SU-DHL-6 (cell line): ENCODE results near the gene ARMH2.
"Not testable (repeated sequence)": the region's sequence is repeated elsewhere in the genome, so short reads cannot be mapped to it uniquely, and the experiment has no call there.

Source experiments
- H2AFZ ChIP-seq: fragments of 200-600 bp; sonication (generic); 2 replicates; pipeline ENCODE4 v1.6.1; 2014; ENCODE audit warnings: low read depth, mild to moderate bottlenecking, moderate library complexity, mixed read lengths, antibody characterized with exemption, low read length; ENCODE audit not compliant: severe bottlenecking
- H3F3A ChIP-seq: fragments of 200-600 bp; shearing (Covaris generic); 2 replicates; pipeline ENCODE4 v1.6.0; 2016; ENCODE audit warnings: antibody characterized with exemption, mild to moderate bottlenecking; ENCODE audit not compliant: insufficient read depth
- H3K27ac ChIP-seq: fragments of 200-600 bp; sonication (generic); 2 replicates; pipeline ENCODE4 v1.5.1; 2016; ENCODE audit warnings: low read depth, mild to moderate bottlenecking, low read length, moderate library complexity, mixed read lengths
- H3K27me3 ChIP-seq: fragments of 200-600 bp; sonication (generic), shearing (Covaris generic); 2 replicates; pipeline ENCODE4 v1.6.0; 2014; ENCODE audit warnings: mild to moderate bottlenecking, low read length
- H3K36me3 ChIP-seq: fragments of 200-600 bp; sonication (generic); 2 replicates; pipeline ENCODE4 v1.6.1; 2014; ENCODE audit warnings: mild to moderate bottlenecking, low read length, mixed read lengths
- H3K4me2 ChIP-seq: fragments of 300-600, 200-600 bp; shearing (Covaris generic), sonication (generic); 2 replicates; pipeline ENCODE4 v1.6.0; 2014; ENCODE audit warnings: low read length, low read depth, mild to moderate bottlenecking; ENCODE audit not compliant: poor library complexity, severe bottlenecking
- H3K4me3 ChIP-seq: fragments of 200-600 bp; sonication (generic); 2 replicates; pipeline ENCODE4 v1.5.1; 2014; ENCODE audit warnings: antibody characterized with exemption, low read length, mild to moderate bottlenecking, mixed read lengths; ENCODE audit not compliant: insufficient read depth, poor library complexity, severe bottlenecking
- H3K79me2 ChIP-seq: fragments of 200-600 bp; sonication (generic); 2 replicates; pipeline ENCODE4 v1.6.1; 2014; ENCODE audit warnings: mild to moderate bottlenecking, low read length, moderate library complexity; ENCODE audit not compliant: insufficient read depth
- H3K9ac ChIP-seq: fragments of 200-600 bp; sonication (generic); 2 replicates; pipeline ENCODE4 v1.7.0; 2014; ENCODE audit warnings: mild to moderate bottlenecking, low read length
- H3K9me2 ChIP-seq: fragments of 200-600 bp; sonication (generic); replicated peaks from 2 replicates; pipeline ENCODE4 v1.6.1; 2014; ENCODE audit warnings: low read length; ENCODE audit not compliant: insufficient read depth
- H3K9me3 ChIP-seq: fragments of 200-600 bp; sonication (generic); 2 replicates; pipeline ENCODE4 v1.6.1; 2014; ENCODE audit warnings: low read length, mixed read lengths; ENCODE audit not compliant: insufficient read depth
- H4K20me1 ChIP-seq: fragments of 200-600 bp; sonication (generic); 2 replicates; pipeline ENCODE4 v1.6.1; 2014; ENCODE audit warnings: low read depth, mild to moderate bottlenecking, antibody characterized with exemption, low read length, moderate library complexity, mixed read lengths
- EZH2phosphoT487 ChIP-seq: fragments of 200-600 bp; sonication (generic), shearing (Covaris generic); conservative IDR thresholded peaks from 2 replicates; pipeline ENCODE4 v1.6.1; 2018; ENCODE audit warnings: mild to moderate bottlenecking, antibody characterized with exemption, low read length, moderate library complexity, mixed read lengths
- TF ChIP-seq, protein P1 (sequence below): fragments of 200-600 bp; sonication (generic); IDR thresholded peaks from one replicate; pipeline ENCODE4 v1.5.1; 2017; ENCODE audit warnings: antibody characterized with exemption, mild to moderate bottlenecking, low read length, moderate library complexity; ENCODE audit not compliant: insufficient read depth, poor library complexity, severe bottlenecking

Gene ARMH2

GRCh38 chr6:24753545-24753944, 45.2 kb downstream of the ARMH2 start:
- H3K27me3 ChIP-seq: no peaks in the 10 kb centered on the region; the same call in 1 of the 2 replicates
- H3K9ac ChIP-seq: no peak overlapping the region
- no peaks in the 10 kb centered on the region for H3K79me2 ChIP-seq
- no peak overlapping the region for H2AFZ ChIP-seq
- H3K9me3 ChIP-seq: peaks cover 30% of the 10 kb centered on the region; the same call in 1 of the 2 replicates
- no peaks in the 10 kb centered on the region for H3F3A ChIP-seq
- H3K27ac ChIP-seq: no peak overlapping the region
- H3K9me2 ChIP-seq: no peaks in the 10 kb centered on the region
- H3K4me2 ChIP-seq: no peak overlapping the region
- TF ChIP-seq EZH2phosphoT487: no peak
- TF ChIP-seq, protein P1, sequence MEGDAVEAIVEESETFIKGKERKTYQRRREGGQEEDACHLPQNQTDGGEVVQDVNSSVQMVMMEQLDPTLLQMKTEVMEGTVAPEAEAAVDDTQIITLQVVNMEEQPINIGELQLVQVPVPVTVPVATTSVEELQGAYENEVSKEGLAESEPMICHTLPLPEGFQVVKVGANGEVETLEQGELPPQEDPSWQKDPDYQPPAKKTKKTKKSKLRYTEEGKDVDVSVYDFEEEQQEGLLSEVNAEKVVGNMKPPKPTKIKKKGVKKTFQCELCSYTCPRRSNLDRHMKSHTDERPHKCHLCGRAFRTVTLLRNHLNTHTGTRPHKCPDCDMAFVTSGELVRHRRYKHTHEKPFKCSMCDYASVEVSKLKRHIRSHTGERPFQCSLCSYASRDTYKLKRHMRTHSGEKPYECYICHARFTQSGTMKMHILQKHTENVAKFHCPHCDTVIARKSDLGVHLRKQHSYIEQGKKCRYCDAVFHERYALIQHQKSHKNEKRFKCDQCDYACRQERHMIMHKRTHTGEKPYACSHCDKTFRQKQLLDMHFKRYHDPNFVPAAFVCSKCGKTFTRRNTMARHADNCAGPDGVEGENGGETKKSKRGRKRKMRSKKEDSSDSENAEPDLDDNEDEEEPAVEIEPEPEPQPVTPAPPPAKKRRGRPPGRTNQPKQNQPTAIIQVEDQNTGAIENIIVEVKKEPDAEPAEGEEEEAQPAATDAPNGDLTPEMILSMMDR: no peak
- H3K4me3 ChIP-seq: no peak overlapping the region
- no peaks in the 10 kb centered on the region for H4K20me1 ChIP-seq
- no peaks in the 10 kb centered on the region for H3K36me3 ChIP-seq

DNA sequence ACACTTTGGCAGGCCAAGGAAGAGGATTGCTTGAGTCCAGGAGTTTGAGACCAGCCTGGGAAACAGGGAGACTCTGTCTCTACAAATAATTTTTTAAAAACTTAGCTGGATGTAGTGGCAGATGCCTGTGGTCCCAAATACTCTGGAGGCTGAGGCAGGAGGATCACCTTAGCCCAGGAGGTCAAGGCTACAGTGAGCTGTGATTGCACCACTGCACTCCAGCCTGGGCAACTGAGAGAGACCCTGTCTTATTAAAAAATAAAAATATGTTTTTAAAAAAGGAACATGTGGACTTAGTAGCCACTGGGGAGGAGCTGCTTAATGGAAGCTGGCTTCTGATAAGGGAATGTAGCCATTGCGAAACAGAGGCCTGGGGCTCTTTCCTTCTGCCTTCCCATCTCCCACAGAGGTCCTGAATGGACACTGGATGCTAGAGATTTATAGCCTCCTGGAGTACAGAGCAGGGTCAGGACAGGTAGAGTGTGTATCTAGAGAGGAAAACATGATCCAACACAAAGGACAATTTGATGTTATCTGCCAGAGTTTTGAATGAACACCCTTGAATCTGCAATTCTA, 45.7 kb downstream of the ARMH2 start:
- Histone ChIP-seq H3K9me2 (no peaks in the 10 kb centered on the region), H2AFZ (no peak overlapping the region), H3K79me2 (no peaks in the 10 kb centered on the region), H3K9me3 (peaks cover 30% of the 10 kb centered on the region; the same call in 1 of the 2 replicates), H4K20me1 (no peaks in the 10 kb centered on the region), H3K36me3 (no peaks in the 10 kb centered on the region), H3K27me3 (no peaks in the 10 kb centered on the region; the same call in 1 of the 2 replicates), H3K4me3 (no peak overlapping the region), H3K9ac (no peak overlapping the region), H3K27ac (no peak overlapping the region), H3F3A (no peaks in the 10 kb centered on the region), H3K4me2 (no peak overlapping the region)
- TF ChIP-seq EZH2phosphoT487: no peak
- TF ChIP-seq, protein P1: no peak

DNA sequence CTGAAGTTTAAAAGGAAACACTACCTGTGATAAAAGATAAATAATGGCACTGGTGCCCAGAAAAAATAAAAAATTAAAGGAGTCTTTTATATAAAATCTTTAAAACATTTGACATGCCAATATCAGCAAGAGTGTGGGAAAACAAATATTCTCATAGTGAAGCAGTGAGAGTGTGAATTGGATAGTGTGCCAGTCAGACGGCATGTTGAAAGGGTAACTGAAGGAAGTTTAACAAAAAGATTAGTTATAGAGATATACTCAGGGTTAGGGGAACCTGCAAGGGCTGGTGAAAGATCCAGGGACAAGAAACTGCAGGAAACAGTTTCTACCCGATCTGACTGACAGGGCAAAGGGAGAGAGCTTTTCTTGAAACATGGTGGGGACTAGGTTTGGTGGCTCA, 46.2 kb downstream of the ARMH2 start:
- no peak overlapping the region for H2AFZ ChIP-seq
- TF ChIP-seq, protein P1: no peak
- no peak for TF ChIP-seq EZH2phosphoT487

DNA sequence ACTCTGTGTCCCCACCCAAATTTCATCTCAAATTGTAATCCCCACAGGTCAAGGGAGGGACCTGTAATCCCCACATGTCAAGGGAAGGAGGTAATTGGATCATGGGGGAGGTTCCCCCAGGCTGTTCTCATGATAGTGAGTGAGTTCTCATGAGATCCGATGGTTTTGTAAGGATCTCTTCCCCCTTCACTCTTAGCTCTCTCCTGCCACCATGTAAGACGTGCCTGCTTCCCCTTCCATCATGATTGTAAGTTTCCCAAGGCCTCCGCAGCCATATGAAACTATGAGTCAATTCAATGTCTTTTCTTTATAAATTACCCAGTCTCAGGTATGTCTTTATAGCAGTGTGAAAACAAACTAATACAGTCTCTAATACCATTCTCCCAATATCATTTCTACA, 47.8 kb downstream of the ARMH2 start:
- not testable (repeated sequence) for H3K9me2 ChIP-seq, H3K27ac ChIP-seq, H3K4me2 ChIP-seq, H3K36me3 ChIP-seq, H3K9ac ChIP-seq, H3K4me3 ChIP-seq, H2AFZ ChIP-seq, H3K27me3 ChIP-seq, H3K79me2 ChIP-seq, H3F3A ChIP-seq, H4K20me1 ChIP-seq
- H3K9me3 ChIP-seq: peaks cover 30% of the 10 kb centered on the region; the same call in 1 of the 2 replicates

More for the DNA sequence above, 46.2 kb downstream of the ARMH2 start:
- H3F3A ChIP-seq: no peaks in the 10 kb centered on the region
- no peaks in the 10 kb centered on the region for H3K79me2 ChIP-seq
- H4K20me1 ChIP-seq: no peaks in the 10 kb centered on the region
- no peaks in the 10 kb centered on the region; the same call in 1 of the 2 replicates for H3K27me3 ChIP-seq
- peaks cover 30% of the 10 kb centered on the region; the same call in 1 of the 2 replicates for H3K9me3 ChIP-seq
- no peak overlapping the region for H3K27ac ChIP-seq
- no peaks in the 10 kb centered on the region for H3K36me3 ChIP-seq
- no peak overlapping the region for H3K4me2 ChIP-seq
- H3K9me2 ChIP-seq: no peaks in the 10 kb centered on the region
- H3K9ac ChIP-seq: no peak overlapping the region
- no peak overlapping the region for H3K4me3 ChIP-seq
